Smooth muscle cell (in vitro differentiated cells): ENCODE results near the gene ZFP69B. TPM values are rescaled to one million over a fixed set of nuclear protein-coding genes. Genes with fewer than 3 reads are reported as not detected.

Source experiments
- DNase-seq: peaks from one replicate; lab custom pipeline; 2025; ENCODE audit not compliant: unreplicated experiment; lab: John Stamatoyannopoulos, UW
- H2AFZ ChIP-seq: fragments of 200-600 bp; sonication (generic); 2 replicates; pipeline ENCODE4 v1.6.0; 2016; ENCODE audit warnings: antibody characterized with exemption, low read depth, mild to moderate bottlenecking
- H3F3A ChIP-seq: fragments of 200-600 bp; sonication (generic); 2 replicates; pipeline ENCODE4 v1.6.0; 2017; ENCODE audit warnings: antibody characterized with exemption, low read depth
- H3K27ac ChIP-seq: fragments of 200-600 bp; sonication (generic); 2 replicates; pipeline ENCODE4 v1.5.1; 2016; ENCODE audit warnings: low read depth, mild to moderate bottlenecking
- H3K27me3 ChIP-seq: fragments of 200-600 bp; sonication (generic); 2 replicates; pipeline ENCODE4 v1.6.1; 2016; ENCODE audit warnings: low read depth, mild to moderate bottlenecking
- H3K36me3 ChIP-seq: fragments of 200-600 bp; sonication (generic); 2 replicates; pipeline ENCODE4 v1.5.1; 2016; ENCODE audit warnings: low read depth
- H3K4me1 ChIP-seq: fragments of 200-600 bp; sonication (generic); 2 replicates; pipeline ENCODE4 v1.5.1; 2016; ENCODE audit warnings: low read depth
- H3K4me2 ChIP-seq: fragments of 200-600 bp; sonication (generic); 2 replicates; pipeline ENCODE4 v1.6.0; 2016; ENCODE audit warnings: mild to moderate bottlenecking
- H3K4me3 ChIP-seq: fragments of 200-600 bp; sonication (generic); 2 replicates; pipeline ENCODE4 v1.5.1; 2016; ENCODE audit warnings: mild to moderate bottlenecking
- H3K79me2 ChIP-seq: fragments of 200-600 bp; sonication (generic); 2 replicates; pipeline ENCODE4 v1.6.0; 2016; ENCODE audit warnings: low read depth, mild to moderate bottlenecking
- H3K9ac ChIP-seq: fragments of 200-600 bp; sonication (generic); 2 replicates; pipeline ENCODE4 v1.6.0; 2016; ENCODE audit warnings: low read depth
- H3K9me3 ChIP-seq: fragments of 200-600 bp; sonication (generic); replicated peaks from 2 replicates; pipeline ENCODE4 v1.5.1; 2016; ENCODE audit warnings: low read depth
- H4K20me1 ChIP-seq: fragments of 200-600 bp; sonication (generic); 2 replicates; pipeline ENCODE4 v1.6.0; 2016; ENCODE audit warnings: low read depth
- CTCF ChIP-seq: fragments of 200-600 bp; sonication (generic); IDR thresholded peaks from 2 replicates; pipeline ENCODE4 v1.5.1; 2017; ENCODE audit warnings: borderline replicate concordance, mild to moderate bottlenecking, antibody characterized with exemption; ENCODE audit not compliant: insufficient read depth, poor library complexity, severe bottlenecking
- WGBS: methylation state at CpG from one replicate; pipeline ENCODE4 v1.1.7; 2016; ENCODE audit warnings: low lambda C conversion rate; 5-methylcytosine and 5-hydroxymethylcytosine counted together
- polyA plus RNA-seq: library from polyadenylated mRNA; unstranded; fragments of >200 nt; fragmentation: Nextera tagmentation; extraction: Ambion mirVana; gene quantifications from 2 replicates; pipeline ENCODE4 v1.2.1, GENCODE V29; 2016
- total RNA-seq: library from RNA; depleted of rRNA; stranded (reverse); fragments of >200 nt; gene quantifications from 2 replicates; pipeline ENCODE4 v1.2.3, GENCODE V29; 2014

The ZFP69B gene
- total and polyA plus RNA-seq, 2 experiments from 2014 or later: 4.3 to 6.8 TPM

DNA sequence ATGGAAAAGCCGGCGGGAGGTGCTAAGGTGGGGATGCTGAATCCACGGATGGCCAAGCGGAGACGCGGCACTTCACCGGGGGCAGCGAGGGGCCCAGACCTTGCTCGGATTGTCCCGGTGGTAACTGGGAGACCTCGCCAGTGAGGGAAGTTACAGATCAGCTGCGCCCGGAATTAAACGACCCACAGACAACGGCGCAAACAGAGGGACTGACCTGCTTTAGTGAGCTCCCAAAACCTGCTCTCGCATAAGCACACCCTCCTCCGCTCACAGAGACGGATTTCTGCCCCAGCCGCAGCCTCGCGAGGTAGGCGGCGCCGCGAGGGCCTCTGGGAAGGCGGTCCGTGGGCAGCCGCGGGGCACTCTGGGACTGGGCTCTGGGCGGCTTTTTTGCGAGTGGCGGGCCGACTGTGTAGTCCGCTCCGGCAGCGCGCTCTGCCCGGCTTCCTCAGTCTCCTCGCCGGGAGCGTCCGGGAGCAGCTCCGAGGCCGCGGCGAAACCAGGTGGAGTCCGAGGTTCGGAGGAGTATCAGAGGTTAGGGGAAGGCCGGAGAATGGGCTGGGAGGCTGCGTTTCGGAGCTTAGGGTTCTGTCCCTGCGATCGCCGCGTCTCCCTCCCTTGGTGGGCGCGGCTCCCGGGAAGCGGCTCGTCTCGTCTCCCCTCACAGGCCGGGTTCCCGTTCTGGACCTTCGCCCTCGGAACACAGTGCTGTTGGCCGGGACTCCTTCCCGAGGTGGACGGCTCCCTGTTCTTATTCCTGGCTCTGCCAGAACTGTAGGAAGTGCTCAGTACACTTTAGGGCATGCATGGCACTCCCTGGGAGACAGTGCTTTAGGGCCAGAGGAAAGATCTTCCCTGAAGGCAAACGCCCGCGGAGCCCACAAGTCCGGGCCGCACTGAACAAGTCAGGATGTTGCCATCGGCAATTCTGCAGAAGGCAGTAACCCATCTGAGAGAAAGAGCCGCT is 58.4 kb downstream of the ZFP69B start, which contains the start of gene EXO5:
Gene EXO5 (plus strand): TSS at position 393 of the 967 bp plus-strand sequence. CDS start 5,778 bp downstream, outside the sequence.
- 3% methylated on average over 76 of the region's 76 CpGs for WGBS
- Histone ChIP-seq H2AFZ (peak within 1 kb of the TSS; percentile 96), H3K79me2 (peaks cover 26% of the 10 kb centered on the region)

More for the DNA sequence above, 58.4 kb downstream of the ZFP69B start, which contains the start of gene EXO5:
- no peak for TF ChIP-seq CTCF
- H3F3A ChIP-seq: no peaks in the 10 kb centered on the region
- H3K9ac ChIP-seq: peak within 1 kb of the TSS; percentile 71
- no peaks in the 10 kb centered on the region for H3K27me3 ChIP-seq
- no peaks in the 10 kb centered on the region for H4K20me1 ChIP-seq
- H3K4me1 ChIP-seq: peaks cover 13% of the 10 kb centered on the region
- peak within 1 kb of the TSS; percentile 50 for H3K27ac ChIP-seq
- H3K9me3 ChIP-seq: peaks cover 4% of the 10 kb centered on the region
- no peaks in the 10 kb centered on the region for H3K36me3 ChIP-seq
- H3K4me2 ChIP-seq: peak within 1 kb of the TSS; percentile 94
- H3K4me3 ChIP-seq: peak within 1 kb of the TSS; percentile 84
- peak; percentile 50 for DNase-seq

Other genes with a start within 250 kb of the ZFP69B start
- gene TMCO2, start 202.5 kb upstream of the ZFP69B start, total RNA-seq: not detected in 2 replicates
- not detected in 2 replicates for gene TMCO2, start 202.5 kb upstream of the ZFP69B start, polyA plus RNA-seq
- 48.9 and 53.3 TPM in 2 replicates for gene ZMPSTE24, start 192.2 kb upstream of the ZFP69B start, total RNA-seq
- 28.8 and 29.8 TPM in 2 replicates for gene ZMPSTE24, start 192.2 kb upstream of the ZFP69B start, polyA plus RNA-seq
- gene COL9A2, start 133.2 kb upstream of the ZFP69B start, total RNA-seq: 6.5 and 8.0 TPM in 2 replicates
- 16.0 and 24.5 TPM in 2 replicates for gene COL9A2, start 133.2 kb upstream of the ZFP69B start, polyA plus RNA-seq
- gene SMAP2, start 76.7 kb upstream of the ZFP69B start, total RNA-seq: 16.0 and 18.4 TPM in 2 replicates
- 22.5 and 29.7 TPM in 2 replicates for gene SMAP2, start 76.7 kb upstream of the ZFP69B start, polyA plus RNA-seq
- 2.1 and 2.6 TPM in 2 replicates for gene ZFP69, start 26.8 kb downstream of the ZFP69B start, total RNA-seq
- 0.97 and 4.3 TPM in 2 replicates for gene ZFP69, start 26.8 kb downstream of the ZFP69B start, polyA plus RNA-seq
- 9.4 and 10.4 TPM in 2 replicates for gene EXO5, start 58.3 kb downstream of the ZFP69B start, total RNA-seq
- gene EXO5, start 58.3 kb downstream of the ZFP69B start, polyA plus RNA-seq: 7.1 and 9.1 TPM in 2 replicates
- 6.8 and 8.0 TPM in 2 replicates for gene ZNF684, start 81.2 kb downstream of the ZFP69B start, total RNA-seq
- 2.7 and 5.5 TPM in 2 replicates for gene ZNF684, start 81.2 kb downstream of the ZFP69B start, polyA plus RNA-seq
- 2.2 and 2.6 TPM in 2 replicates for gene RIMS3, start 215.2 kb downstream of the ZFP69B start, total RNA-seq
- 0.33 and 2.0 TPM in 2 replicates for gene RIMS3, start 215.2 kb downstream of the ZFP69B start, polyA plus RNA-seq
- gene NFYC, start 241.2 kb downstream of the ZFP69B start, total RNA-seq: 18.1 and 18.4 TPM in 2 replicates
- 28.6 and 35.3 TPM in 2 replicates for gene NFYC, start 241.2 kb downstream of the ZFP69B start, polyA plus RNA-seq